Colonic mucosa (tissue), 4 donors: ENCODE measurements around the gene ARHGAP12. TPM values are rescaled to one million over a fixed set of nuclear protein-coding genes. Genes with fewer than 3 reads are reported as not detected.

Experiments
- DNase-seq: peaks from one replicate; pipeline ENCODE4 v3.0.0-alpha.2; 2020
- H3K27ac ChIP-seq: fragments of 200-600 bp; one replicate; pipeline ENCODE4 v1.8.0; 2021
- H3K27me3 ChIP-seq: fragments of 200-600 bp; one replicate; pipeline ENCODE4 v1.8.0; 2021
- H3K36me3 ChIP-seq: fragments of 200-600 bp; one replicate; pipeline ENCODE4 v1.8.0; 2021
- H3K4me1 ChIP-seq: fragments of 200-600 bp; one replicate; pipeline ENCODE4 v1.8.0; 2021; ENCODE audit warnings: mild to moderate bottlenecking
- H3K4me3 ChIP-seq: fragments of 200-600 bp; one replicate; pipeline ENCODE4 v1.8.0; 2021
- H3K9ac ChIP-seq, 2 donors: one replicate each; pipeline ENCODE4 v1.7.0; 2013; ENCODE audit warnings: control low read depth in 2 of 2, low read depth in 2 of 2, low read length in 2 of 2
- H3K9me3 ChIP-seq: fragments of 200-600 bp; one replicate; pipeline ENCODE4 v1.8.0; 2021
- intact Hi-C: fragments of 100-400 bp; cut with DNase I; formaldehyde crosslinking; loops from one replicate; pipeline ENCODE4 v1.14.1; 2022
- total RNA-seq, 2 donors: library from RNA; stranded (reverse); fragmentation: NEBNext Ultra II Directional in 1 of 2; extraction: Animal tissue kit (Norgen Biotek cat#: 25700) in 1 of 2; gene quantifications; one replicate each; pipeline ENCODE4 v1.2.1, GENCODE V29; 2021
- TF ChIP-seq, protein P1 (sequence below): fragments of 200-600 bp; IDR thresholded peaks from one replicate; pipeline ENCODE4 v1.8.0; 2022; ENCODE audit warnings: antibody characterized with exemption, mild to moderate bottlenecking
- donor health status: healthy.
- donor health status: DM: no; HTN: no; CAD: no.
- donor health status: DM: no; HTN: no; CAD: no.

Gene ARHGAP12
- total RNA-seq, 2 donors from 2014 or later = 25.1 to 43.9 TPM

GRCh38 chr10:31789555-31789954 lies 139.1 kb downstream of the ARHGAP12 start:
- TF ChIP-seq, protein P1, sequence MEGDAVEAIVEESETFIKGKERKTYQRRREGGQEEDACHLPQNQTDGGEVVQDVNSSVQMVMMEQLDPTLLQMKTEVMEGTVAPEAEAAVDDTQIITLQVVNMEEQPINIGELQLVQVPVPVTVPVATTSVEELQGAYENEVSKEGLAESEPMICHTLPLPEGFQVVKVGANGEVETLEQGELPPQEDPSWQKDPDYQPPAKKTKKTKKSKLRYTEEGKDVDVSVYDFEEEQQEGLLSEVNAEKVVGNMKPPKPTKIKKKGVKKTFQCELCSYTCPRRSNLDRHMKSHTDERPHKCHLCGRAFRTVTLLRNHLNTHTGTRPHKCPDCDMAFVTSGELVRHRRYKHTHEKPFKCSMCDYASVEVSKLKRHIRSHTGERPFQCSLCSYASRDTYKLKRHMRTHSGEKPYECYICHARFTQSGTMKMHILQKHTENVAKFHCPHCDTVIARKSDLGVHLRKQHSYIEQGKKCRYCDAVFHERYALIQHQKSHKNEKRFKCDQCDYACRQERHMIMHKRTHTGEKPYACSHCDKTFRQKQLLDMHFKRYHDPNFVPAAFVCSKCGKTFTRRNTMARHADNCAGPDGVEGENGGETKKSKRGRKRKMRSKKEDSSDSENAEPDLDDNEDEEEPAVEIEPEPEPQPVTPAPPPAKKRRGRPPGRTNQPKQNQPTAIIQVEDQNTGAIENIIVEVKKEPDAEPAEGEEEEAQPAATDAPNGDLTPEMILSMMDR = no peak
- no peaks in the 10 kb centered on the region for H3K4me1 ChIP-seq
- no peak overlapping the region for H3K27ac ChIP-seq
- no peaks in the 10 kb centered on the region for H3K9me3 ChIP-seq
- H3K27me3 ChIP-seq = no peaks in the 10 kb centered on the region
- no peak overlapping the region for H3K4me3 ChIP-seq
- intact Hi-C loops = no loop called here
- no peak for DNase-seq
- no peak overlapping the region for H3K9ac ChIP-seq
- no peaks in the 10 kb centered on the region for H3K36me3 ChIP-seq

DNA sequence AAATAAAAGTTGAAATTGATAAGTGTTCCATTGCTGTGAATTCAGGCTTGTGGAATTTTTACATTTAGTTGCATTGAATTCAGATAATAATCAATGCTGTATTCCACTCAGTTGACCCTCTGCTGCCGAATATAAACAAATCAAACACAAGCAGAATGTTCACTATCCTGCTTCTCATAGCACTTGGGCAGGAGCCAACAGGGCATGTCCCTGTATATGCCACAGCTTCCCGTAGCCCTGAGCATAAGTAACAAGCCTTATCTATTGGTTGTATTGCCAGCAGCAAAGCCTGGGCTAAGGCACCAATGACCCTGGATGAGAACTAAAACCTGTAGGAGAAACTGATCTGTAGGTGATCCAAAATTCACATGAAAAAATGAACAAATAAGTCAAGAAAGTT lies 145.9 kb downstream of the ARHGAP12 start:
- no peak overlapping the region for H3K9ac ChIP-seq
- intact Hi-C loops = no loop called here
- DNase-seq = no peak
- H3K27ac ChIP-seq = no peak overlapping the region
- H3K4me3 ChIP-seq = no peak overlapping the region
- H3K36me3 ChIP-seq = no peaks in the 10 kb centered on the region
- TF ChIP-seq, protein P1 = no peak
- no peaks in the 10 kb centered on the region for H3K9me3 ChIP-seq
- no peaks in the 10 kb centered on the region for H3K4me1 ChIP-seq
- no peaks in the 10 kb centered on the region for H3K27me3 ChIP-seq

GRCh38 chr10:31780717-31781116 lies 147.9 kb downstream of the ARHGAP12 start:
- intact Hi-C loops = no loop called here

GRCh38 chr10:31778627-31779026 lies 150.0 kb downstream of the ARHGAP12 start:
- Histone ChIP-seq H3K36me3 (no peaks in the 10 kb centered on the region), H3K27ac (no peak overlapping the region), H3K27me3 (no peaks in the 10 kb centered on the region), H3K9me3 (no peaks in the 10 kb centered on the region), H3K9ac (no peak overlapping the region), H3K4me3 (no peak overlapping the region), H3K4me1 (no peaks in the 10 kb centered on the region)
- TF ChIP-seq, protein P1 = no peak
- intact Hi-C loops = no loop called here
- DNase-seq = no peak

More at GRCh38 chr10:31780717-31781116, 147.9 kb downstream of the ARHGAP12 start:
- DNase-seq = no peak
- no peaks in the 10 kb centered on the region for H3K36me3 ChIP-seq
- no peaks in the 10 kb centered on the region for H3K4me1 ChIP-seq
- no peak overlapping the region for H3K4me3 ChIP-seq
- TF ChIP-seq, protein P1 = no peak
- H3K27ac ChIP-seq = no peak overlapping the region
- no peak overlapping the region for H3K9ac ChIP-seq
- no peaks in the 10 kb centered on the region for H3K9me3 ChIP-seq
- H3K27me3 ChIP-seq = no peaks in the 10 kb centered on the region

DNA sequence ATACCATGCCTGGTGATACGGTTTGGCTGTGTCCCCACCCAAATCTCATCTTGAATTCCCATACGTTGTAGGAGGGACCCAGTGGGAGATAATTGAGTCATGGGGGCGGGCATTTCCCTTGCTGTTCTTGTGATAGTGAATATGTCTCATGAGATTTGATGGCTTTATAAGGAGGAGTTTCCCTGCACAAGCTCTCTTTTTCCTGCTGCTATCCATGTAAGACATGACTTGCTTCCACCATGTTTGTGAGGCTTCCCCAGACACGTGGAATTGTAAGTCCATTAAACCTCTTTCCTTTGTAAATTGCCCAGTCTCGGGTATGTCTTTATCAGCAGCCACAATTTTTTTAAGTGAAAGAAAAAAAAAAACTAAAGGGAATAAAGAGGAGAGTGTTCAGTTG lies 152.5 kb downstream of the ARHGAP12 start:
- intact Hi-C loops = no loop called here
- Histone ChIP-seq H3K27ac (no peak overlapping the region), H3K4me1 (no peaks in the 10 kb centered on the region), H3K9me3 (no peaks in the 10 kb centered on the region), H3K36me3 (no peaks in the 10 kb centered on the region), H3K4me3 (no peak overlapping the region), H3K9ac (no peak overlapping the region), H3K27me3 (no peaks in the 10 kb centered on the region)
- TF ChIP-seq, protein P1 = no peak
- DNase-seq = no peak
